HG02973 (cell line): ENCODE measurements around the gene UNC13A.

Experiments used
- ATAC-seq: cut with Tn5 transposase; IDR thresholded peaks from one replicate; pipeline ENCODE4 v1.9.1; 2021; ENCODE audit warnings: moderate library complexity; ENCODE audit not compliant: unreplicated experiment

UNC13A gene

GRCh38 chr19:17711851-17712250 lies 23.7 kb upstream of the UNC13A start:
- ATAC-seq: no peak

DNA sequence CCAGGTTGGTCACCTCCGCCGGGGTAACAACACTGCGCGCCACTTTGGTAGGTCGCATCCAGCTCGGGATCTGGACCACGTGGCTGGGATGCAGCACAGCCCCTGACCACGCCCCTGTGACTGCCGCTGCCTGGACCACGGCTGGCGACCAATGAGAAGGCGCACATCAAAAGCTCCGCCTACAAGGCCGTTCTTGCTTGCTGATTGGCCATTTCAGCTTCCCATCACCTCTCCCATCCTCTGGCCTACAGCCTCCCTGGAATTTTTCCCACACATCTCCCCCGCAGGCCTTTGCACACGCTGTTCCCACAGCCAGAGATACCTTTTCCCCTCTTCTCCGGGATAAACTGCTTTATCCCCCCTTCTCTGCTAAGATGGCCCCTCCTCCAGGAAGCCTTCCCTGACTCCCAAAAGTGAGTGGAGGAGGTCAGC lies 18.6 kb upstream of the UNC13A start:
- ATAC-seq: no peak

GRCh38 chr19:17703824-17704463 lies 15.8 kb upstream of the UNC13A start:
- ATAC-seq: no peak

- no peak for ATAC-seq
Observed at GRCh38 chr19:17695198-17695597, 7.0 kb upstream of the UNC13A start.

DNA sequence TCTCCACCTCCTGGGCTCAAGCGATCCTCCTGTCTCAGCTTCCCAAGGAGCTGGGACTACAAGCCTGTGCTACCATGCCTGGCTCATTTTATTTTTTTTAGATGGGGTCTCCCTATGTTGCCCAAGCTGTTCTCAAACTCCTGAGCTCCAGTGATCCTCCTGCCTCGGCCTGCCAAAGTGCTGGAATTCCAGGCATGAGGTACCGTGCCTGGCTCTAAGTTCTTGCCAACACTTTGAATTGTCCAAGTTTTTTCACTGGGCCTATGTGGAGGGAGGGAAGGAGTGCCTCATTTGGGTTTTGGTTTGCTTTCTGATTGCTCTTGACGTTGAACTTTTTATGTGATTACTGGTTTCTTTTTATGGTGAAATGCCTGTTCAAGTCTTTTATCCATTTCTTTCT lies 4.4 kb upstream of the UNC13A start:
- no peak for ATAC-seq

- ATAC-seq: no peak
Observed at GRCh38 chr19:17688853-17689595, 870 bp upstream of the UNC13A start.

DNA sequence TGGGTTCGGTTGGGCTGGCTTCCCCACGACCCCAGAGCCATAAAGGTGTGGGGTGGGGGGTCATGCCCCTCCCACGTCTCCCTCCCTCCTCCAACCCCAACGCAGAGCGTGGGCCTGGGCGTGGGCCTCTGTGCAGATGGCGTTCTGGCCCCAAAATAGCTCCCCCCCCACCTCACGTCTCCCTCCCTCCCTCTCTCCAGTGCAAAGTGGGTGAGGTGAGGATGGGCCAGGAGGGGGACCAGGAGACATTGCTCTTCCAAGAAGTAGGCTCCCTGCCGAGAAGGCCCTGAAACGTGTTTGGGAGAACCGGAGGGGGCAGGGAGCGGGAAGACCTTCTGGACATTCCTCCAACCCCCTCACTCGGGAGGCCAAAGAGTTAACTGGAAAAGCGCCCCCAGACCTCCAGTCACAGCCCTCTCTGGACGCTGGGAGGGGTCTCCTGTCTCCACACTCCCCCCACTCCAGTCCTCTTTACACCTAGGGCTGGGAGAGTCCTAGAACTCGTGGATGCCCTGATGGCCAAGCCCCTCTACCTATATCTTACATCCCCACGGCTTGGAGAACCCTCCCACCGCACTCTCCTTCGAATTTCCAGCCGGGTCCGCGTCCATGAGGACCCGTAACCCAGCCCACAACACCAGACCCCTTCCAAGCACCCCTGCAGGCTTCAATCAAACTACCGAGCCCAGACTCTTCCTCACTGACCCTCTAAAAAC lies 855 bp downstream of the UNC13A start:
- ATAC-seq: no peak

DNA sequence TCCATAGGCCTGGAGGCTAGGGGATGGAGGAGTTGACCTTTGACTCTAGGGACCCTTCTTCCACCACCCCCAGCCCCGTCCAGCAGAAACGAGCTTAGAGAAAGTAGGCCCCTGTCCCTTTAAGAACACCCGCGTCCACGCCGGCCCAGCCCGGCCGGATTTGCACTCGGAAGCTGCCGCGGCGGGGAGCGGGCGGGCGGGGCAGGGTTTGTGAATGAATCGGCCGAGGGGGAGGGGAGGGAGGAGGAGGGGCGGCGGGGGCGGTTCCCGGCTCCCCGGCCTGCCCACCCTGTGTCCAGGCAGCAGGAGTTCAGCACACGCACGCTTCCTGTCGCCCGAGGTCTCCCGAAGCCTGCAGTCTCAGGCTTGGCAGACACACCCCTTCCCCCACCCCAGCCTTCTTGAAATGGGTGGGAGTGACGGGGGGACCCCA lies 1.5 kb downstream of the UNC13A start:
- no peak for ATAC-seq

- ATAC-seq: no peak
Observed at GRCh38 chr19:17686023-17686521, 2.1 kb downstream of the UNC13A start.

DNA sequence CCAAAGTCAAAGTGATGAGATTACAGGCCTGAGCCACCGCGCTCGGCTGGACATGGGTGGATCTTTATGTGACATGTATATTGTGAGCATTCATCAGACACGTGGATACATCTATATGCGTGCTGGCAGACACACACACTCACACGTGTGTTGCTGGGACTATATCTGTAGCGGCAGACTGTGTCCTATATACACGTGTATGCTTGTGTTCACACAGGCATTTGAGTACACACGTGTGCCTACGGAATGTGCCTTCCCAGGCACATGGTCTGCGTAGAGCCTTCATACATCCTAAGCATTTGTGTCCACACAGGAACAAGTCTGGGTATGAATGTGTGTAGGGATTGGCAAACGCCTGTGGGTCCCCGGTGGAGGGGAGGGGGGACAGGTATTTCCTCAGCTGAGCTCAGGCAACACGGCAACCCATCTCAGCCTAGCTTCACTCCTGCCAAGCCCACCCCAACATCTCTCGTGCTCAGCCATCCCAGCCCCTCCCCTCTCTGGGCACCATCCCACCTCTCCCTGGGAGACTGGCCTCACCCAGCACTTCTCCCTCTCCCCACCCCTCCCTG lies 2.6 kb downstream of the UNC13A start:
- no peak for ATAC-seq

GRCh38 chr19:17684256-17684655 lies 3.9 kb downstream of the UNC13A start:
- ATAC-seq: no peak

DNA sequence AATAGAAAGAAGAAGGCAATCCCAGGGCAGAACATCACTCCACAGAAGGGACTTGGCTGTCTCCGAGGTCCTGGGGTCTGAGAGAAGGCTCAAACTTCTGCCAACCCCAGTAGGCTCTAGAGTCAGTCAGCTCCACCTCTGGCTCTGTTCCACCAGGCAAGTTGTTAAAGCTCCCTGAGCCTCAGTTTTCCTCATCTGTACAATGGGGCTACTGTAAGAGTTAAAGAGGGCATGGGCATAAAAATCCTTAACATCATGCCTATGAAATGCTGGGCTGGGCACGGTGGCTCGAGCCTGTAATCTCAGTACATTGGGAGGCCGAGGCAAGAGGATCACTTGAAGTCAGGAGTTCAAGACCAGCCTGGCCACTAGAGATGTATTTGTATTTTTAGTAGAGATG lies 5.1 kb downstream of the UNC13A start:
- no peak for ATAC-seq

GRCh38 chr19:17682273-17682672 lies 5.9 kb downstream of the UNC13A start:
- ATAC-seq: no peak

DNA sequence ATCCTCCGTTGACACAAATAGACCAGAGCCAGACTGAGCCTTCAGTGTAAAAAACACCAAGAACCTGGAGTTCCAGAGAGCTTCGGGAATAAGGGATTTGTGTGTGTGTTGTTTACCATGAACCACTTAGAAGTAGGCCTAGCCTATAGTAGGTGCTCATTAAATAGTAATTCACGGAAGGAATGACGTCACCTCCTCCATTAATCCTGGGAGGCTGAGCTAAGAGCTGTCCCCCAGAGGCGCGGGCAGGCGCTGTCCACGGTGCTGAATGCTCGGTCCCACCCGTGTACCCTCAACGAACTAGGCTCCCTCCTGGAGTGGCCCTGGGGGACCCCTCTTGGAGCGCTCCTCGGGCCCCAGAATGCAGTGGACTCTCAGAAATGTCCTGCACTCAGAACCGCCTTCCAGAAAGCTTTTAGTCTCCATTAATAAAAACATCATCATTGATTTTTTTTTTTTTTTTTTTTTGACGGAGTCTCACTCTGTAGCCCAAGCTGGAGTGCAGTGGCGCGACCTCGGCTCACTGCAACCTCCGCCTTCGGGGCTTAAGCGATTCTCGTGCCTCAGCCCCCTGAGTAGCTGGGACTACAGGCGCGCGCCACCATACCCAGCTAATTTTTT lies 6.5 kb downstream of the UNC13A start:
- no peak for ATAC-seq

- peak; percentile 54 for ATAC-seq
Observed at GRCh38 chr19:17680230-17680722, 7.9 kb downstream of the UNC13A start.

GRCh38 chr19:17679526-17680229 lies 8.5 kb downstream of the UNC13A start:
- no peak for ATAC-seq

GRCh38 chr19:17678836-17679235 lies 9.3 kb downstream of the UNC13A start:
- ATAC-seq: no peak

DNA sequence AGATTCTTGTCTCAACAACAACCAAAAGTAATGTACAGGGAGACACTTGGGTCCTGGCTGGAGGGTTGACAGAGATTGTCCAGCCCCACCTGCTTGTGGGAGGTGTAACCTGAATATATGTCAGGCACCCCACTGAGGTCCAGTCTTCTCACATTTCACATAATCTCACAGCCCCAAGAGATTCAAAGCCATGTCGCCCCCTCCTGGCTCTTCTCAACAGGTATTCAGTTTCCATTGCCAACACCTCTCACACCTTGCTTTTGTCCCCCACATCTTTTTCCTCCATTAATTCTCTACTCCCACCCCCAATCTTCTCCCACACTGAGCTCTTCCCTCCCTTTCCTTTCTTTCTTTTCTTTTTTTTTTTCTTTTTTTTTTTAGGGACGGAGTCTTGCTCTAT lies 11.2 kb downstream of the UNC13A start:
- no peak for ATAC-seq

GRCh38 chr19:17676295-17676694 lies 11.9 kb downstream of the UNC13A start:
- no peak for ATAC-seq
